Erythroblast (primary cell): Measurements from ENCODE around the gene EEFSEC.
A peak's percentile ranks its signal among the peaks of the same experiment; 100 is the strongest.

Source experiments
- DNase-seq, 2 experiments: peaks; one replicate each; lab custom pipeline; 2025; lab: John Stamatoyannopoulos, UW
- GATA1 ChIP-seq: IDR thresholded peaks from 2 replicates; pipeline ENCODE4 v1.6.1; 2011; ENCODE audit warnings: low read depth, mild to moderate bottlenecking, control low read depth, low read length, moderate library complexity
- POLR2A ChIP-seq: IDR thresholded peaks from 2 replicates; pipeline ENCODE4 v1.6.1; 2011; ENCODE audit warnings: mild to moderate bottlenecking, low read length

The EEFSEC gene

DNA sequence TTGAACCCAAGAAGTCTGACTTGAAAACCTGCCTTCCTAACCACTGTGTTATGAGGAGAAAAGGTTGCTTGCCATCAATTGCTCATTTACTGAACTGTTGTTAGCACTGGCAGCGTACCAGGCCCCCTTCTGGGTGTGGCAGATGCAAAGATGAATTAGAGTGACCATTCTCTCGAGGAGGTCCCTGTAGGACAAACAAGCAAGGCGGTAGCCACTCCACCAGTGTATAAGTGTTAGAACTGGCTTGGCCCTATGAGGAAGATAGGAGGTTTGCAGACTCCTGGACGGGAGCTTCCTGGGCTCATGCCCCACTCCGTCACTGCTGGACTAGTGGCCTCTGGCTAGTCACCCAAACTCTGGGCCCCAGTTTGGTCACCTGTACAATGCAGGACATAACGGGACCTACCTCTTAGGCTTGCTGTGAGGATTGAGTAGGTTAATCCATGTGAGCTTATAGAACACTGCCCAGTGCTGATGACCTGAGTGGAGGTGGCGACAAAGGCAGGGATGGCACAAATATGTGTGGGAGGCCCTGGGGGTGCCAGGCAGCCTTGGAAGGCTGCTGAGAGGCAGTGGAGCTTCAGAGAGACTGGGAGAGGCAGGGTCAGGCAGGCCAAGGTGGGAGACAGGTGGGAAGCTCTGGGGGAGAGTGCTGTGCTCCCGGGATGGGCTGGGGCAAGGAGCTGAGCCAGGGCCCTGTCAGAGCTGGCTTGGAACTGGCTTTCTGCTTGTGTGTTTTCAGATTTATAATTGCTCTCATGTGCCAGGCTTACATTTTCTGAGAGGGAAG lies 167.5 kb downstream of the EEFSEC start:
- TF ChIP-seq GATA1 (no peak), POLR2A (no peak)
- DNase-seq = no peak

DNA sequence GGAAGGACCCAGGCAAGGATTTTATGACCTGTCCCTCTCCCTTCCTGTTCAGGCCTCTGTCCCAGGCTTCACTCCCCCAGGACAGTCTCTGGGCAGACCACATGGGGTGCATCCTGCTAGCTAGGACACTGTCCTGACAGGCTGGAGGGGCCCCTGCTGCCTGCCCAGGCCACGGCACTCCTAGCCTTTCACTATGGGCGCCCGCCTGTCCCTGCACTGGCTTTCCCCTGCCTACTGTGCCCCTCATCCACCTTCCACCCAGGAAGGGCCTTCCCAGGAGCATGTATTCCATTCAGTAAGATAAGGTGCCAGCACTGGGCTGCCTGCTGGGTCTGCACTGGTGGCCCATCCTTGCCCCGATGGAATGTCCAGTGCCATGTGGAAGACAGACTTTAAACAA lies 168.1 kb downstream of the EEFSEC start:
- DNase-seq = no peak
- TF ChIP-seq POLR2A (no peak), GATA1 (no peak)

DNA sequence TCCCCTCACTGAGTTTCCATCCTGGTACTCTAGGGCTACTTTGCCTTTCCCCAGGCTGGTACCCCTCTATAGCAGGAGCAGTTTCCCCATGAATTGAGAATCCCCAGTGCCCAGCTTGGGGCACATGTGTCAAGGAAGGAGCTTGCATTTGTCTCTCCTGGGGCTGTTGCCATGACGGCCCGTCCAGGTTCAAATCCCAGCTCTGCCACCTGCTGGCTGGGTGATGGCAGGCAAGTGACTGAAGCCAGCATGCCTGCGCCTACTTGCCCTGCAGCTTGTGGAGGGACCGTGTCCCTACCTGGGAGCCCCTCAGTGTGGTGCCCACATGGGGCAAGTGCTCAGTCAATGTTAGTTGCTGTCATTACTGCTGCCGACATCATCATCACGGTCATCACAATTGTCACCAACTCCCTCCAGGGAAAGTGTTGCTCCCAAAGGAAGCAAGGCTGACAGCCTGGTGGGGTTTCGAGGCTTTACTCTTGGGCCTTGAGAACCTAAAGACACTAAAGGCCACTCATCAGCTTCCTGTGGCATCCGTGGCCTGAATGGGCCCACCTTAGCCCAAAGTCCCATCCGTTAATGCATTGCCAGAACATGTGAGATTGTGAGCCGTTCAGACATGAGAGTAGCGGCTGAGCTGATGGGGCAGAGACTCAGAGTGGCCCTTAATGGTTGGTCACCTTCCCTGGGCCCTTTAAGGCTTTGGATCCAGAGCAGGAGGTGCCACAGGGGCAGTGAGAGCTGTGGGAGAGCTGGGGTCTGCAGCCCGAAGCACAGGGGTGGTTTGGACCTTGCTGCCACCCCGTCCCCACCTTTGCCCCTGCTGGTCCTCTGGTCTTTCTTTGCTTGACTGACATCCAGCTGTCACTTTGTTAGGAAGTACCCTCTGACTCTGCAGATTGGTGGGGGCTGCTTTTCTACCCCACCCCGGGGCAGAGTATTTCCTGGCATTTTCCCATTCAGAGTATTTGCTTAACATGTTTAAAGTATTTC lies 169.0 kb downstream of the EEFSEC start:
- DNase-seq = peak; percentile 58 to 64
- TF ChIP-seq POLR2A (no peak), GATA1 (no peak)

DNA sequence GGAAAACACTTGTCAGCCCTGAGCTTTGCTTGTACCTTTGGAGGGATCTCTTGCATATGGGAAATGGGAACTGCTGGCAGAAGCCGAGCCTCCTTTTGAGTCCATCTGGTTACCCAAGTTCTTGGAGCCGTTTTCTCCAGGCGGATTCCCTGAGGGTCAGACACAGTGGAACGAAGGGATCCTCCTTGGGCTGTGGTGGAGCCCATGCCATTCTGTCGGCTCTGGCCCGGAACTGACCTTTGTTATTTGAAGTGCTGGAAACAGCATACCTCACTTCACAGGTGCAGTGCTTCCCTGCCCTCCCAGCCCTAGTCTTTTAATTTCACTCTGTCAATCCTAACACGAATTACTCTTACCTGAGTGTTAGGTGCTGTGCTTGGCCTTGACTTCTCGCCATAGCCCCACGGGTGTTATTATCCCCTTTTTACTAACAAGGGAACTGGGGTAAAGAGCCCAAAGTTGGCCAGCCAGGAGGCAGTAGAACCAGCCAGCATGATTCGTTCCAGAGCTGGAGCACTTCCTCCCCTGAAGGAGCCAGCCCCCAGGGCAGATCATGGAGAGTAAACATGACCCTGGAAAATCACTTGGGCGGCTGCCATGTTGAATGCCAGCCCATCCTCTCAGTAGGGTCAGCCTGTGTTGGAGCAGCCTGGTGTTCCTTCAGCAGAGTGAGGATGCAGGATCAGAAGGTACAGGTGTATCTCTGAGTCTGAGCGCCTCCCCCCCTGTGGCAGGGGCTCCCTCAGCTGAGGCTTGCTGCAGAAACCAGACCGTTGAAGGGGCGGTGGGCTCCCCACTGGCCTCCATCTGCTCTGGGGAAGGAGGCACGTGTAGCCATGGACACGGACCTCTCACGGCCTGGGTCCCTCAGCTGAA lies 170.2 kb downstream of the EEFSEC start:
- DNase-seq = no peak
- no peak for TF ChIP-seq POLR2A
- no peak for TF ChIP-seq GATA1

DNA sequence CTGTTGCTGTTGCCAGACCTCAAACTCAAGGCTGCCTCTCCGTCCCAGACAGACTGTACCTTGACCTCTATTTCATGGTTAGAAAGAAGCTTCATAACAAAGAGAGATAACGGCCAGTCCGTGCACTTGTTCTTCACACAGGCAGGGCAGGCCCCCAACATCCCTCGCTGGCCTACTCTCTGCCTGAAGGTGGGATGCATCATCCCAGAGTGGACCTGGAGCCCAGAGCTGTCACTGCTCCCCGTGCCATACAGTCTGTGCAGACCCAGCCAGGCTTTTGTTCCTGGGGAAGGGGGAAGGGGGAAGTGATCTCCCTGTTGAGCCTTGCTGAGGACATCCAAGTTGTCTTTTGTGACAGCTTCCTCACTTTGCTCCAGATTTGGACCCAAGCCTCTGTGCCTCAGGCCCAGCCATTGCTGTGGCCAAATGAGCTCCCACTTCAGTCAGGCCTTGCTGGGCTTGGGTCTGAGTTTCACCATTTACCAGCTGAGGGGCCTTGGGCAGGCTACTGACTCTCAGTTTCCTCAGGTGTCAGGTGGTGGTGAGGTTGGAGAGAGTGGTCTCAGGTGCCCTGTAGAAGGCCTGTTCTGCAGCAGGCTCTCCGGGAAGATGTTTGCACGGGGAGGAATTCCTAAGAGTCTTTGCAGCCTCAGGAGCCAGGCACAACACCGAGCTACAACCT lies 171.8 kb downstream of the EEFSEC start:
- TF ChIP-seq POLR2A (no peak), GATA1 (no peak)

DNA sequence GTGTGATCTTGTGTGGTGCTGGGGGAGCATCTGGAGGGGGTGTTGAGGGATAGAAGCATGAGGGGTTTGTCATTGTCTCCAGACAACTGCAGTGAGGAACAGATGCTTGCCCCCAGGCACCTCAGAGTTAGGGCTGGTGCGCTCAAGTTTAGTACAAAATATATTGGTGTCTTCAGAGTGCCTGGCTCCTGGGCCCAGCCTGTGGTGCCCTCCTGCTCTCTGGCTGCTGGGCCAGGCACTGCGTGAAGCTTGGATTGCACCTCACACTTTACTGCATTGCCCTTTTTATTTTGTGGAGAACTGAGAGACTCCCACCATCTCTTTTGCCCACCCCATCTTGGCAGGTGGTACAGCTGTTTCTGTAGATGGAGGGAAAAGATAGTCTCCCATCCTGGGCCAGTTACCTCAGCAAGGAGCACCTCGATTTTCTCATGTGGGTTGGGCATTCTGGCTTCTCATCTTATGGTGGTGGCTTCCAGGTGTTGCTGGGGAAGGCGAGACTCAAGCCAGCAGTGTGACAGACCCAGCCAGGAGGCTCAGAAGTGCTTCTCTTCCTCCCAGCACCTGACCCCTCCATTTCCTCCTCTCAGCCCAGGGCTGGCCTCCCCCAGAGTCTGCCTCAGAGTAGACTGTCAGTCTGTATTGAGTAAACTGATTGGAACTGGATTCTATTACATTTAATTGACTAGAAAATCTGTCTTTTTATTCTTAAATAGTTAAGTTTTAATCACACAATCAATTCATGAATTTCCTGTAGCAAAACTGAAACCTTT lies 173.0 kb downstream of the EEFSEC start:
- no peak for TF ChIP-seq POLR2A
- no peak for TF ChIP-seq GATA1
- no peak for DNase-seq

More for the DNA sequence above, 171.8 kb downstream of the EEFSEC start:
- no peak for DNase-seq

DNA sequence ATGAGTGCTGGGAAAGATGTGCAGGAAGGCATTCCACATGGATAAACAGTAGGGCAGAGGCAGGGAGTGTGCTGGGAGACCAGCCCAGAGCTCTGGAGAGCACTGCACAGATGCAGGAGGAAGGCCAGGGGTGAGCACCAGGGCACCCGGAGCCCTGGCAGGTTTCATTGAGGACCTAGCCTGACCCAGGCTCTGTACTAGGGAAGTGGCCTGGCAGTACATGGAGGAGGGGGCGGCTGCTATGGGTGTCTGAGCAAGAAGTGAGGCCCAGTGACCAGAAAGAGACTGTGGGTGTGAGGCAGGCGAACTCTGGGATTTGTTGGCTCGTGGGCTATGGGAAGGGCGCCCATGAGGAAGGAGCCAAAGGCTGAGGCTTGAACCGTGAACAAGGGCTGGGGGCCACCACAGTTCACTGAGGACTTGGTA lies 174.3 kb downstream of the EEFSEC start:
- no peak for DNase-seq

DNA sequence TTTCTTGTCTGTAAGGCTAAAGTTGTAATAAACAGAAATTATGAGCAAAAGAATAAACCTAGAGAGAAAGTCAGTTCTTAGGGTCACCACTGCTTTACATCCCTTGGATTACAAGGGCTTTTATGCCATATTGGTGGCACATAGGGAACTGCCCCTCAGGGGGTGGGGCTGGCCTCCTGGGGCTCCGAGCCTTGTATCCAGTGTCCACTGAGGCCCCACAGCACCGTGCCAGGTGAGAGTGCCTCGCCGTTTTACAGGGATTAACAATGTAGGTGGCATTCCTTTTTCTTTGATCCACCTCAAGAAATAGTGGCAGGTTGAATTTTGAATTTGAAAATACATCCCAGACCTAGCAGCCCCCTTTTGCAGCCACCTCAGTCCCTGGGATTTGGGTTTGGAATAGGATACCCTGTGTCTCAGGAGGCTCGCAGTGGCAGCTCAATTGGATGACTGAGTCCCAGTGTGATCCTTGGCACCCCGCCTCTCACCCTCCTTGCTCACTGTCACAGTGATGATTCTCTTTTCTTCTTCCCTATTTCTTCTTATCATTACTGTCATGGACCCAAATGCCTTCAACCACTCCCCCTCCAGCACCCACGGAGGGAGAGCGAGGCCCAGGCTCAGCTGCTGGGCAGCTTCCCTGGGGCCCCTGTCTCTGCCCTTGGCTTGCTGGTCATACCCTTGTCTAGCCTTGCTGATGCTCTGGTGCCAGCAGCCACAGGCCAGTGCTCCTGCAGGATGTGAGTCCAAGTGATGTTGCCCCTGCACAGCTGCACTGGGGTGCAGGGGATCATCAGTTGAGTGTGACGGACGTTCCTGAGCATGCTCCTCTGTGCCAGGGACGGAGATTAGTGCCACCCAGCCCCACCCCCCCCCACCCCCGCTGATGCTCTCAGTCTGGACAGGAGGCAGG lies 175.5 kb downstream of the EEFSEC start:
- no peak for TF ChIP-seq POLR2A
- no peak for TF ChIP-seq GATA1

More for the DNA sequence above, 174.3 kb downstream of the EEFSEC start:
- TF ChIP-seq POLR2A = no peak

DNA sequence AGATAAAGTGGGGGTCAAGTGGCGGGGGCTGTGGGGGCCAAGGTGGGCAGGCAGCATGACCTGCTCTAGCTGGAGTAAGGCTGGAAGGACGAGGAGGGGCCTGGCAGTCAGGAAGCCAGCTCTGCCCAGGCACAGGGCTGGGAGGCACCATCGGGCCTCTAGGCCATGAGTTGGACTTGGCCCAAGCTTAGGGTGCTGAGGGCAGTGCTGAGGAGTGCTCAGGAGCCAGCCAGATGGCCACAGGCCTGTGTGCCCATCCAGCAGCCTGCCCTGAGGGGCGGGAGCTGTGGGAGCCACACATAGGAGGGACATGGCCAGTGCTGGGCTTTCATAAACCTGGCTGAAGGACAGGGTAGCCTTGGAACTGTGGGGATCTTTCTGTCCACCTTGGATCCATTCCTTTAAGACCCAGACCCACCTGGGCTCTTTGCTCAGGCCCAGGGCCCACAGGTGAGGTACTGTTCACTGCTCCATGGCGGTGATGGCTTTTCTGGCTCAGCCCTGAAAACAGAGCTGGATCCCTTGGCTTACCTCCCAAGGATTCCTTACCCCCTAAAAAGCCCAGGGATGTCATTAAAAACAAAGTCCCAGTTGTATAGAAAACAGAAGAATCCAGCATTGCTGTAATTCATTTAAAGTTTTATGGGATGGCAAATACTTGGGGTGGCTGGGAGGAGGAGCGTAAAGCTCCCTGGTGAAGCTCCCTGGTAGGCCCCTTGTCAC lies 176.4 kb downstream of the EEFSEC start:
- no peak for TF ChIP-seq POLR2A
- no peak for TF ChIP-seq GATA1
- DNase-seq = no peak

More for the DNA sequence above, 175.5 kb downstream of the EEFSEC start:
- DNase-seq = no peak

DNA sequence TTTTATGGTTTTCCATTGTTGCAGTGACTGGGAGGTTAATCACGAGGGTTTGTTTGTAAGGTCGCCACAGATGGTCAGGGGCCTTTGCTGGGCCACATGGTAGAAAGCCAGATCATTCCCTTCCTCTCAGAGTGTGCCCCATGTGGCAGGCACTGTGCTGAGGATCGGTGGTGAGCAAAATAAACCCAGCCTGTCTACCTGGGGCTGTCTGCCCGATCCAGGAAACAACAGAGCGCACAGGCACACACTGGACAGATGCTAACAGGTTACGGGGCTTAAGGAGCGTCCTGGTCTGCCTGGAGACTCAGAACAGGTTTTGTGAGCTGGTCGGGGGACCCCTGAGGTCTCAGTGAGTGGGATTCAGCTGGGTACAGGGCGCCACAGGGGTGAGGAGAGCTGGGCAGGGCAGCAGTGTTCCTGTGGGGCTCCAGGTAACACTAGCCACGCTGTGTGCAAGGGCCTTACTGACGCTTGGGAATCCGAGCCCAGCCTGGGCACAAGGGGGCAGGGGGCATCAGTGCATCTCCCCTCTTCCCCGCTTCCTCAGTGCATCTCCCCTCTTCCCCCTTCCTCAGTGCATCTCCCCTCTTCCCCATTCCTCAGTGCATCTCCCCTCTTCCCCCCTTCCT lies 177.0 kb downstream of the EEFSEC start:
- no peak for DNase-seq
- no peak for TF ChIP-seq GATA1
- no peak for TF ChIP-seq POLR2A
